Measurements from ENCODE around the gene TRPM7.

The TRPM7 gene

GRCh38 chr15:50556642-50557371 lies 129.8 kb downstream of the TRPM7 start:
- Histone ChIP-seq H3K36me3 (peaks cover 4% of the 10 kb centered on the region), H3K4me3 (ENCODE audit: low read depth, low read length) (no peak overlapping the region), H3K9me3 (ENCODE audit: severe bottlenecking) (no peaks in the 10 kb centered on the region), H3K27ac (no peak overlapping the region), H3K27me3 (ENCODE audit: insufficient read depth, low read depth, severe bottlenecking) (no peaks in the 10 kb centered on the region)
- TF ChIP-seq CTCF (IDR thresholded peaks at IDR 0.05; ENCODE audit: low read depth, low read length), result no peak
- no peak for DNase-seq

- Histone ChIP-seq H3K27ac (no peak overlapping the region), H3K36me3 (no peaks in the 10 kb centered on the region), H3K4me3 (ENCODE audit: low read depth, low read length) (no peak overlapping the region), H3K9me3 (ENCODE audit: severe bottlenecking) (no peaks in the 10 kb centered on the region), H3K27me3 (ENCODE audit: insufficient read depth, low read depth, severe bottlenecking) (no peaks in the 10 kb centered on the region)
- DNase-seq, result no peak
- TF ChIP-seq CTCF (IDR thresholded peaks at IDR 0.05; ENCODE audit: low read depth, low read length), result no peak
These were observed 134.4 kb downstream of the TRPM7 start for GRCh38 chr15:50552238-50552637.

- Histone ChIP-seq H3K36me3 (no peaks in the 10 kb centered on the region), H3K27ac (no peak overlapping the region), H3K27me3 (ENCODE audit: insufficient read depth, low read depth, severe bottlenecking) (no peaks in the 10 kb centered on the region), H3K4me3 (ENCODE audit: low read depth, low read length) (no peak overlapping the region), H3K9me3 (ENCODE audit: severe bottlenecking) (no peaks in the 10 kb centered on the region)
- TF ChIP-seq CTCF (IDR thresholded peaks at IDR 0.05; ENCODE audit: low read depth, low read length), result no peak
- DNase-seq, result no peak
These were observed 137.3 kb downstream of the TRPM7 start for GRCh38 chr15:50549326-50549725.

GRCh38 chr15:50546566-50546965 lies 140.0 kb downstream of the TRPM7 start, which contains the start of gene USP50:
TSS of gene USP50 (minus strand) at chr15:50546666. CDS start at chr15:50546525, 141 bp downstream.
- no peaks in the 10 kb centered on the region for H3K9me3 ChIP-seq (ENCODE audit: severe bottlenecking)
- no peak within 1 kb of the TSS for H3K27ac ChIP-seq
- TF ChIP-seq CTCF (IDR thresholded peaks at IDR 0.05; ENCODE audit: low read depth, low read length), result no peak
- H3K4me3 ChIP-seq (ENCODE audit: low read depth, low read length), result no peak within 1 kb of the TSS
- no peak for DNase-seq
- H3K36me3 ChIP-seq, result no peaks in the 10 kb centered on the region
- H3K27me3 ChIP-seq (ENCODE audit: insufficient read depth, low read depth, severe bottlenecking), result no peaks in the 10 kb centered on the region

- no peak for TF ChIP-seq CTCF (IDR thresholded peaks at IDR 0.05; ENCODE audit: low read depth, low read length)
- no peak for DNase-seq
- Histone ChIP-seq H3K9me3 (ENCODE audit: severe bottlenecking) (no peaks in the 10 kb centered on the region), H3K4me3 (ENCODE audit: low read depth, low read length) (no peak overlapping the region), H3K27ac (no peak overlapping the region), H3K36me3 (no peaks in the 10 kb centered on the region), H3K27me3 (ENCODE audit: insufficient read depth, low read depth, severe bottlenecking) (no peaks in the 10 kb centered on the region)
These were observed 142.2 kb downstream of the TRPM7 start for GRCh38 chr15:50544368-50544767.

DNA sequence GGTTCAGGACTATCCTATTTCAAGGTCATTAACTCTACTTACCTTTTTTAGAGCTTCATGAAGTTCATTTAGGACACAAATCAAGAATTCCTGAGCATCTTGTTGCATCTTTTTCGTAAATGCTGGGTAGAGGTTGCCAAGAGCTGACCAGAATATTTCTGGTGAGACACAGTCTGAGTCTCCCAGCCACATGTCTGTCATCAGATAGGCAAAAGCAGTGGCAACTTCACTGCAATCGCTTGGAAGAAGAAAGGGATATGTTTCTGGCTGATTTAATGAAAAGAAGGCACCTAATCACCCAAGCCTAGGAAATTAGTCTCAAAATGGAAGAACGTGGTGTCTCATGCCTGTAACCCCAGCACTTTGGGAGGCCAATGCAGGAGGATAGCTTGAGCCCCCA lies 143.0 kb downstream of the TRPM7 start:
- Histone ChIP-seq H3K27me3 (ENCODE audit: insufficient read depth, low read depth, severe bottlenecking) (no peaks in the 10 kb centered on the region), H3K4me3 (ENCODE audit: low read depth, low read length) (no peak overlapping the region), H3K9me3 (ENCODE audit: severe bottlenecking) (no peaks in the 10 kb centered on the region), H3K27ac (no peak overlapping the region), H3K36me3 (no peaks in the 10 kb centered on the region)
- DNase-seq, result no peak
- no peak for TF ChIP-seq CTCF (IDR thresholded peaks at IDR 0.05; ENCODE audit: low read depth, low read length)

All from WERI-Rb-1 (cell line).